Ecto neural progenitor cell (in vitro differentiated cells): ENCODE results near the gene UQCRH.
"Not testable (repeated sequence)": the region's sequence is repeated elsewhere in the genome, so short reads cannot be mapped to it uniquely, and the experiment has no call there.

Experiments
- DNase-seq: peaks from one replicate; pipeline ENCODE4 v3.0.0-alpha.2; 2018; ENCODE audit warnings: low spot score

The UQCRH gene

DNA sequence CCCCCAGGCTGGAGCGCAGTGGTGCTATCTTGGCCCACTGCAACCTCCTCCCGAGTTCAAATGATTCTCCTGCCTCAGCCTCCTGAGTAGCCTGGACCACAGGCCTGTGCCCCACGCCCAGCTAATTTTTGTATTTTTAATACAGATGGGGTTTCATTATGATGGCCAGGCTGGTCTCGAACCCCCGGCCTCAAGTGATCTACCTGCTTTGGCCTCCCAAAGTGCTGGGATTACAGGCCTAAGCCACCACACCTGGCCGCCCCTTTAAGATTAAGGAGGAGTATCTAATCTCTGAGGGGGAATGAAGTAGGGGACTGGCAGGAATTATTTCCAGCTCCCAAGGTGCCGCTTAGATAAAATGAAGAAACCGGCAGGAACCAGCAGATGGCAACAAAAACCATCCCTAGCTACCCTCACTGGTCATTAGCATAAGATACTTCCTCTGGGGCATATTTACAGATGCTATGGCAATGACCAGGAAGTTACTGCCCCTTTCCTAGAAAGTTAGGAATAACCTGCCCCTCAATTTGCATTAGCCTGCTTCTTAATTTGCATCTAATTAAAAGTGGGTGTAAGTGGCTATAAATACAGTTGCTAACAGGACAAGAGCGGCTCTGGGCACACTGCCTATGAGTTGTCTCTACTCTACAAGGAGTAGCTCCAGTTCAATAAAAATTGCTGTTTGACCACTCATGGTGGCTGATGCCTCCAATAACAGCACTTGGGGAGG is 30.0 kb downstream of the UQCRH start:
- DNase-seq, result no peak

DNA sequence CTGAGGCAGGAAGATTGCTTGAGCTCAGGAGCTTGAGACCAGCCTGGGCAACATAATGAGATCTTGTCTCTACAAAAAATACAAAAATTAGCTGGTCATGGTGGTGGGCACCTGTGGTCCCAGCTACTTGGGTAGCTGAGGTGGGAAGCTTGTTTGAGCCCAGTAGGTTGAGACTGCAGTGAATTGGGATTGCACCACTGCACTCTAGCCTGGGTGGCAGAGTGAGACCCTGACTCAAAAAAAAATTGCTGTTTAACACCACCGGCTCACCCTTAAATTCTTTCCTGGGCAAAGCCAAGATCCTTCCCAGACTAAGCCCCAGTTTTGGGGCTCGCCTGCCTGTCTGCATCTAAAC is 30.5 kb downstream of the UQCRH start:
- no peak for DNase-seq

DNA sequence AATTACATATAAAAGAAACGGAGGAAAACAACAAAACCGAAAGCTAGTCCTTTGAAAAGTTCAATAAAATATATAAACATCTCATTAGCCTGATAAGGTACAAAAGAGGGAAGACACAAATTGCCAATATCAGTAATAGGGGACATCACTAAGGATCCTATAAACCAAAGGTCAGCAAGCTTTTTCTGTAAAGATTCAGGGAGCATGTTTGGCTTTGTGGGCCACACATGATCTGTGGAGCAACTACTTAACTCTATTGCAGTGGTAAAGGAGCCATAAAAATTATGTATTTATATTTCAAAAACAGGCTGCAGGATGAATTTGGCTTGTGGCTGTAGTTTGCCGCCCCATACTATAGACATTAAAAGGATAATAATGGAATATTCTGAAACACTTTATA is 31.6 kb downstream of the UQCRH start:
- no peak for DNase-seq

DNA sequence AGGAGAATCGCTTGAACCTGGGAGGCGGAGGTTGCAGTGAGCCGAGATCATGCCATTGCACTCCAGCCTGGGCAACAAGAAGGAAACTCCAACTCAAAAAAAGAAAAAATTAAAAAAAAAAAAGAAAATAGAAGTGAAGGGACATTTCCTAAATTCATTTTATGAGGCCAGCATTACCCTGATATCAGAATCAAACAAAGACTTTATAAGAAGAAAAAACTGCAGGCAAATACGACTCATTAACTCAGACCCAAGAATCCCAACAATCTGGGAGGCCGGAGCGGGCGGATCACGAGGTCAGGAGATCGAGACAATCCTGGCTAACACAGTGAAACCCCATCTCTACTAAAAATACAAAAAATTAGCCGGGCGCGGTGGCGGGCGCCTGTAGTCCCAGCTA is 33.9 kb downstream of the UQCRH start:
- DNase-seq, result not testable (repeated sequence)

DNA sequence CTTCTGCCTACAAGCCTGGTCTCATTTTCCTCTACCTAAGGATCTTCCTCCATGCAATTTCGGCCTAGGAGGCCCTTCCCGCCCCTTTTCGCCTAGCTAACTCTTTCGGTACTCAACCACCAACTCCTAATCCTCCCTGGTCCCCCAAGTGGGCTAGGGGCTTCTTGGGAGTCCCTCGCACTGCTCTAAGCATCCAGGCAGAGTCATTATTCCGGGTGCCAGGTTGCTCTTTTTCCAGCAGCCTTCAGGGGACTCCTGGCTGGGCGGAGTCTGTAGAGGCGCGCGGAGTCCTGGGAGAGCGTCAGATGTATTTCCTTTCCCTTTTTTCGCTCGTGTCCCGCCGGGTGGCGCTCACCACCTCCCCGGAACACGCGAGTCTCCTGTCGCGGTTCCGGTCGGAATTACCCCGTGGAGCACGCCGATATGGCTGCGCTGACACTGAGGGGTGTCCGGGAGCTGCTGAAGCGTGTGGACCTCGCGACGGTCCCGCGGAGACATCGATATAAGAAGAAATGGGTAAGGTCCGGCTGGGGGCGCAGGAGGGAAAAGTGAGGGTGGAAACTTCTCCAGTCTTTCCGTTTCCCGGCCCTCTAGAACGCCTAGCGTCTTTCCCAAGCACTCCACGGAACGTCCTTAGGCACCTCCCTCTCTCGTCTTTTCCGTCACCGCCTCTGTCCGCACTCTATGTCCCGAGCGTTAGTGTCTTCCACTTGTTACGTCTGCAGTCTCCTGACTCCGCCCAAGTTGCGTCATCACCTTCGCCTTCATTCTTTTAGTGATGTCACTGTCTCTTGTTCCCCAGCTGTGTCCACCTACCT is 37.1 kb downstream of the UQCRH start, which contains the start of gene NSUN4:
NSUN4 (plus strand) TSS at position 404 of the 818 bp plus-strand sequence; CDS start at position 424, 20 bp downstream.
- peak; percentile 88 for DNase-seq

DNA sequence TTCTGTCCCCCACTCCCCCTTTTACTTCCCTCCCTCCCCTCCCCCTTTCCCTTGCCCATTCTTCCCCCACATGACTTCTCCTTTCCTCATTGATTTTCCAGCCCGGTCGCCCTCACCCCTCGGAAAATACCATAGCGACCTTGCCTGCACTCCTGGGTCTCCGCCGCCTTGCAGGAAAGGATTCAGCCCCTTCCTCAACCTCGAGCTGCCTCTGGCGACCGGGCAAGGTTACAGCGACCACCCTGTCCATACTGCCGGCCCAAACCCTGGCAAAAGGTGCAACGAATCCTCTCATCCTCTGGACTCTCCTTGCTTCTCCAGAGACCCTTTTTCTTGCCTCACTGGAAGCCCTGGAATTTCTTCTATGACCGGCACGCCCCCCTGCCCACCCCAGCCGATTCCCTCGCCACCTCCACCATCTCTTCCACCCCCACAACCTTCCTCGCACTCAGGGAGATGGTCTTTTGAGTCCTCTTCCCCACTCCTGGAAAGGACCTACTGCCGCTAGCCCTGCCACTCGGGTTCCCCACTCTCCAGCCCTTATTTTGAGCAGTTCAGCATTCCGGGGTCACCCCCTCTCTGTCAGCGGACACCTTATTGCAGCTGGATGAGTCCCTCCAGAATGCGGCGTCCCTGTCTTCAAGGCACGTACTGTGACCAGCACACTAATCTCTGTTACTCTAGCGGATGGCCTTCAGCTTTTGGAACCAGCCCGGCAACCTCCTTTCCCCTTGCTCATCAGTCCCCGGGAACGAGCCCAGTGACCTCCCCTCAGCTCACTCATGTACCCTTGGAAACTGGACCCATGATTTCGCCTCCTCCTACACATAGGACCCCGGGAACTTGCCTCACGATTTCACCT is 38.0 kb downstream of the UQCRH start:
- no peak for DNase-seq

DNA sequence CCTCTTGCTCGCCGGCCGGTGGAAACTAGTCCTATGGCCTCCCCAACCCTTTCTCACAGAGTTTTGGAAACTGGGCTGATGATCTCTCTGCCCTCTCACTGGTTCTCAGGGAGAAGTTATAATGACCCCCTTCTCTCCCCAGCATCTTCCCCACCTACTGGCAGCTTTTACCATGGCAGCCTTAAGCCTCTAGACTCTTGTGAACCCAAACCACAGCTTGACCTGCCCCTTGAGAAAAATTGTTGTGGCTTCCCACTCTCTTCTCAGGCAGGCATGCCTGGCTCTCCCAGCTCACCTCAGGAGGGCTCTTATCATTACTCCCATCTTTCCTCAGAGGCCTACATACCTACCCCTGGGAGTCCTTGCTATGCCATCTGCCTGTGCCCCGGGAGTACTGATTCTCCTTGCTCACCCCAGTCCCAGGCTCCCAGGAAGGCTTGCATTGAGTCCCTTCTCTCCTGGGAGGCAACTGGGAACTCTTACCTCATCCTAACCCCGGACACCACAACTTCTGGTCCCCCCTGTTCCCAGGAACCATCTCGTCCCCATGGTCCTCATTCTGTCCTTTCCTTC is 38.7 kb downstream of the UQCRH start:
- DNase-seq, result no peak

DNA sequence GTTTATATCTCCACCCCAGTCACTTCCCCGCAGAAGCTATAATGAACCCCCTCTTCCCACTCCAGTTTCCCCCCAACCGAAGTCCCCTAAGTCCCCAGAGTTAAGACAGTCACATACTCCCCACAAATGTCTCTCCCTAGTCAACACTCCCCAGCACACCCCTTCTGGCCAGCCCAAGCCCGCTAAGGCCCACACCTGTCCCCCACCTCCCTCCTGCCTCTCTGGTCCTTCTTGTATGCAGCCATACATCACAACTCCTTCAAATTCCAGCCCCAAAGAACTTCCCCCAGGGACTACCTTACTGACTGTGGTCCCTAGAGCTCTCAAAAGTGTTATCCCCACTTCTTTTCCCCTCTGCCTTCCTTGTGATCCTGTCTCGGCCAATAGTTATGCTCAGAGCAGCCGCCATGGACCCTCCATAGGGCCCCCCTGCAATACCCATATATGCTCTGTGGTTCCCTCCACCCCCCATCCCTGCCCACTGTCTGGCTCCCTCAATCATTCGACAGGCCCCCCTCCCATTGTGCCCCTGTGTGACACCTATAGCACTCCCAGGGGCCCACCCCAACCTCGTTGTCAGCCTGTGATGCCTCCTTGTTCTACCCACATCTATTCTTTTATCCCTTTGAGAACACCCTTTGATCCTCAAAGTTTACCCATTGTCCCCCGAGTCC is 39.3 kb downstream of the UQCRH start:
- no peak for DNase-seq

DNA sequence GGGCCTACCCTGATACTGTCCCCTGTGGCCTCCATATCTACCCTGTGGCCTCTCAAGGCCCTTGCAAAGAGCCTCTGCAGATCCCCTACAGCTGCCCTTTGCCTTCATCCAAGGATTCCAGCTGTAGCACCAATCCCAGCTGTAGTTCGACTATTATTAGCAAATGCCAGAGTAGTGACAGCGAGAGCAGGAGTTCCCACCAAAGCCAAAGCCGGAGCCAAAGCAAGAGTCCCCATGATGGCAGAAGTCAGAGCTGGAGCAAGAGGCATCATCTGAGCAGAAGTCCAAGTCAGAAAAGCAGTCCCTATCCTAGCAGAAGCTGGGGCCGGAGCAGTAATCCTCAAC is 39.8 kb downstream of the UQCRH start:
- DNase-seq, result no peak

DNA sequence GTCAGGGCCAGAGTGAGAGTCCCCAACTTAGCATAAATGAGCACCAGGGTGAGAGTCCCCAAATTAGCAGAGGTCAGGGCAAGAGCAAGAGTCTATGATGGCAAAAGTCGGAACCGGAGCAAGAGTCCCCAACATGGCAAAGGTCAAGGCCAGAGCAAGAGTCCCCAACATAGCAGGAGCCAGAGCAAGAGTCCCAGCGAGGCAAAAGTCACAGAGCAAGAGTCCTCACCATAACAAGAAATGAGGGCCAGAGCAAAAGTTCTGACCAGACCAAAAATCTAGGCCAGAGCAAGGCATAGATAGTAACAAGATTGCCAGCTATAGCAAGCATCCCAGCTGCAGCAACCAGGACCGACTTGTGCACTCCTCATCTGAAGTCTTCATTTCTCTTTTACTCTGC is 40.2 kb downstream of the UQCRH start:
- DNase-seq, result no peak

DNA sequence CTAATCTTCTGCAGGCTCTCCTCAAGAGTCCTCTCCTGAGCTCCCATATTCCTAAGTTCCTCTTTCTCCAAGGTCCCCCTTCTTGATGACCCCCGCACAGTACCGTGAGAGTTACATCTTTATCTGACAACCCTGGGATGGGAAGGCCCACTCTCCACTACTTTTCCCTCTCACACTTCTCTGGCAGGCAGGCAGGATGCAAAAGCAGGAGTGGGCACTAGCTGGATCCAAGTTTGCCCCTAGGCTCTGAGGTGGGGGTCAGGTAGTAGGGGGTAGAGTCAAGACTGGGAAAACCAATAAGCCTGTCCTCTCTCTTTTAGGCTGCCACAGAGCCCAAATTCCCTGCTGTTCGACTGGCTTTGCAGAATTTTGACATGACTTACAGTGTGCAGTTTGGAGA is 41.0 kb downstream of the UQCRH start:
- DNase-seq, result no peak

DNA sequence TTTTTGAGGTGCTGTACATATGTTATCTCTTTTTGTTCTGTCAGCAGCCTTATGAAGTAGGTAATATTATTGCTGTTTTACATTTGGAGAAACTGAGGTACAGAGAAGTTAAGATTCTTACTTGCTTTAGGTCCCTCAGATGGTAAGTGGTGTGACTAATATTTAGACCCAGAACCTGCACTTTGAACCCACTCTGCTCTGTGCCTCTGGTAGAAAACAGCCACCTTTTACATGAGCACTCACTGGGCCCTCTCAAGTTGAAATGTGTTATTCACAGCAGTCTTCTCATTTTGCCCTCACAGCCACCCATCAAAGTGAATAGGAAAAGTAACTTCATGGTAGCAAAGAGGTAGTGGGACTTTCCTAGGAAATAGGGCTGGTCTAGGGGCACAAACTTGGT is 41.8 kb downstream of the UQCRH start:
- DNase-seq, result no peak

DNA sequence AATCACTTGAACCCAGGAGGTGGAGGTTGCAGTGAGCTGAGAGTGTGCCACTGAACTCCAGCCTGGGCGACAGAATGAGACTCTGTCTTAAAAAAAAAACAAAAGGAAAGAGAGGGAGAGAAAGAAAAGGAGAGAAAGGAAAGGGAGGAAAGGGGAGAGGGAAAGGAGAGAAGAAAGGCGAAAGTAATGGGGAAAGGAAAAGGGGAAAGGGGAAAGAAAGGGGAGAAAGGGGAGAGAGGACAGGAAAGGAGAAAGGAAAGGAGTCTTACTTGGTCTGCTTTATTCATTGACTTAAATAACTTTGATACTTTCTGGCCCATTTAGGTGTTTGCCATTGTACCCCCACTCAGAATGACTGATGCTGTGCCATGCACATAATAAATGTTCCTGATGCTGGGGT is 48.9 kb downstream of the UQCRH start:
- DNase-seq, result no peak

DNA sequence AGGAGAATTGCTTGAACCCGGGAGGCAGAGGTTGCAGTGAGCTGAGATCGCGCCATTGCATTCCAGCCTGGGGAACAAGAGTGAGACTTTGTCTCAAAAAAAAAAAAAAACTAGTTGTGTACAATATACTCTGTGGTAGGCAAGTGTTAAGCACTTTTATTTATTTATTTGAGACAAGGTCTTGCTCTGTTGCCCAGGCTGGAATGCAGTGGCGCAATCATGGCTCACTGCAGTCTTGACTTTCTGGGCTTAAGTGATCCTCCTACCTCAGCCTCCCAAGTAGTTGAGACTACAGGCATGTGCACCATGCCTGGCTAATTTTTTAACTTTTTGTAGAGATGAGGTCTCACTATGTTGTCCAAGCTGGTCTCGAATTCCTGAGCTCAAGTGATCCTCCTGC is 52.4 kb downstream of the UQCRH start:
- DNase-seq, result not testable (repeated sequence)

DNA sequence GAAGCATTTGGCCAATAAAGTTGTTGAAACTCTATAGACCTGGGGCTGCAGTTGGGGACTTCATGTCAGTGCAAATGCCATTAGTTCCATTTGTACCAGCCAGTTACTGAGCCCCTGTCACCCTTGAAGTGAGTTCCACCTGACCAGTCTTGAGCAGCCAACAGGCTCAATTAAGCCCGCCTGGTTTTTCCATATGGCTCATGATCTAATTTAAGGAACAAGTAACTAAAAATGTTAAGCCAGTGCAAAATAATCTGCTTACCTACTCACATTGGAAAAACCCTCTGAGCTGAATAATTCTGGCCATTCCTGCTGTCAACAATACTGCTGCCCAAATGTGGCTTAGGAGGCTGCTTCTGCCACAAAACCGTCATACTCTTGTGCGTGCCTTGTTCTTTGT is 58.7 kb downstream of the UQCRH start:
- DNase-seq, result no peak

DNA sequence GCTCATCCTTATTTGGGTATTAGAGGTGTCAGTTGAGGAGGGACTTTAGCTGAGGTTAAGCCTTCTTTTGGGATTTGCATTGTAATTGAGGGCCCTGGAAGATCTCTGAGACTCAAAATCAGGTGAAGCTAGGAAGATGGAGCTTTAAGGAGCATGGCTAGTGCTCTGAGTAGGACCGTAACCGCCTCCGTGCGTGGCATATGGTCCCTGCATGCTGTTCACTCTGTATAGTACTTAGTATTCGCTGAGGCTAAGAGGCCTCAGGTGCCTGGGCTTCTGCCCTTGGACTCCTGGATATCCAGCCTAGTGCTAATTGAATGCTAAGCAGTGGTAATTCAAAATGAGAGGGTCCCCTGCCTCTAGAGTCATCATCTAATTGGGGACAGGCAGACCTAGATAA is 59.6 kb downstream of the UQCRH start:
- DNase-seq, result no peak

DNA sequence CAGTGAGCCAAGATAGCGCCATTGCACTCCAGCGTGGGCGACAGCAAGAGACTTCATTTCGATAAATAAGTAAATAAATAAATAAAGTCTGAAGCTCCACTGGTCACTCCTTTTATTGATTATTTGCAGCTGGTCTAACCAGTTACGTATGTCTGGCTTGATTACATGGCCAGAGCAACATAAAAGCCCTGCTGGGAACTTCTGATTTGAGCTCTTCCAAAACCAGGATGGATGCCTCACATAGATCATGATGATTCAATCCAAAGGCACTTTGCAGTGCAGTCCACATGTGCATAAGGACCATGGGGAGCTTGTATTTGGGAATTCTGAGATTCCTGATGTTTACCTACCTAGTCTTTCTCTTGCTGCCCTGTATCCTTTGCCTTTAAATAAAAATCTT is 61.1 kb downstream of the UQCRH start:
- DNase-seq, result no peak

DNA sequence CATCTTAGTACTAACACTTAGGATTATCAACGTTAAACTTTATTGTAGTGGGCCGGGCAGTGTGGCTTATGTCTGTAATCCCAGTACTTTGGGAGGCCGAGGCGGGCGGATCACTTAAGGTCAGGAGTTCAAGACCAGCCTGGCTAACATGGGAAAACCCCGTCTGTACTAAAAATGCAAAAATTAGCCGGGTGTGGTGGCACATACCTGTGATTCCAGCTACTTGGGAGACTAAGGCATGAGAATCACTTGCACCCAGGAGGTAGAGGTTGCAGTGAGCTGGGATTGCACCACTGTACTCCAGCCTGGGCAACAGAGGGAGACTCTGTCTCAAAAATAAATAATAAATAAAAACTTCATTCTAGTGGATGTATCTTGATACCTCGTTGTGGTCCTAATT is 62.3 kb downstream of the UQCRH start:
- DNase-seq, result not testable (repeated sequence)
